Astrocyte of the spinal cord (primary cell): ENCODE measurements around the gene PDCD7.
"Not testable (repeated sequence)": the region's sequence is repeated elsewhere in the genome, so short reads cannot be mapped to it uniquely, and the experiment has no call there.

Source experiments
- DNase-seq: peaks from one replicate; pipeline ENCODE4 v3.0.0; 2011; ENCODE audit warnings: low read depth, low spot score
- H3K4me3 ChIP-seq: 2 replicates; pipeline ENCODE4 v1.5.1; 2011; ENCODE audit warnings: low read depth, mild to moderate bottlenecking, low read length, moderate library complexity
- CTCF ChIP-seq: IDR thresholded peaks from 2 replicates; pipeline ENCODE4 v1.5.1; 2012; ENCODE audit warnings: low read depth, mild to moderate bottlenecking, low read length, inconsistent platforms
- in situ Hi-C: cut with HindIII; loops from 2 replicates; pipeline ENCODE4 v1.10.0; 2017; ENCODE audit warnings: low sequenced_read_pairs

PDCD7 gene

GRCh38 chr15:65096481-65097385, 36.9 kb downstream of the PDCD7 start:
- in situ Hi-C loops: no loop called here
- no peak for TF ChIP-seq CTCF

GRCh38 chr15:65095747-65096104, 37.9 kb downstream of the PDCD7 start:
- TF ChIP-seq CTCF: no peak
- in situ Hi-C loops: no loop called here
- no peak overlapping the region for H3K4me3 ChIP-seq
- DNase-seq: no peak

More at GRCh38 chr15:65096481-65097385, 36.9 kb downstream of the PDCD7 start:
- peak; percentile 41 for DNase-seq
- H3K4me3 ChIP-seq: no peak overlapping the region

- DNase-seq: no peak
- no peak for TF ChIP-seq CTCF
- in situ Hi-C loops: no loop called here
- H3K4me3 ChIP-seq: no peak overlapping the region
These were observed 38.4 kb downstream of the PDCD7 start for GRCh38 chr15:65095011-65095746.

GRCh38 chr15:65094294-65094995, 39.2 kb downstream of the PDCD7 start:
- in situ Hi-C loops: no loop called here
- no peak for TF ChIP-seq CTCF
- no peak for DNase-seq
- H3K4me3 ChIP-seq: no peak overlapping the region

- DNase-seq, H3K4me3 ChIP-seq, in situ Hi-C loops: not testable (repeated sequence)
These were observed 39.8 kb downstream of the PDCD7 start for GRCh38 chr15:65093793-65094170.

- no peak for TF ChIP-seq CTCF
- DNase-seq: no peak
- in situ Hi-C loops: no loop called here
- H3K4me3 ChIP-seq: no peak overlapping the region
These were observed 40.5 kb downstream of the PDCD7 start for GRCh38 chr15:65092911-65093792.
